GM21717 (cell line): ENCODE results near the gene RGP1.

Experiments
- ATAC-seq: cut with Tn5 transposase; IDR thresholded peaks from one replicate; pipeline ENCODE4 v1.9.1; 2021; ENCODE audit warnings: mild to moderate bottlenecking, moderate library complexity; ENCODE audit not compliant: unreplicated experiment

RGP1 gene

GRCh38 chr9:35771075-35771433, 22.0 kb downstream of the RGP1 start:
- no peak for ATAC-seq

DNA sequence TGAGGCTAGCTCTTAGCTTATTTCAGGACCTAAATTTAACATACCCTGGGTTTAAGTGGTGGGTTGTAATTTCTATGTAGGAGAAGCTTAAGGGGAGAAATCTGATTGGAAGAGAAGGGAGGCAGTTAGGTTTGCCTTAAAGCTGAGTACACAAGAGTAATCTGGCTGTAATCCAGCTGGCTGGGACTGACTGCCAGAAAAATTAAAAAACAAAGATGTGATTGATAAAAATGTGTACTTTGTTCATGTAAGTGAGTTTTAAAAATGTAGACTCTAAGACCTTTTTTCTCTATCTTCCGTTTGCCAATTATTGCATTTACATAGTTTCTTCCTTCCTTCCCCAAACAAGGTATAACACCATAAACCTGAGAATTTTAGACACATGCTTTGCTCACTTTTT, 22.4 kb downstream of the RGP1 start:
- ATAC-seq: no peak

DNA sequence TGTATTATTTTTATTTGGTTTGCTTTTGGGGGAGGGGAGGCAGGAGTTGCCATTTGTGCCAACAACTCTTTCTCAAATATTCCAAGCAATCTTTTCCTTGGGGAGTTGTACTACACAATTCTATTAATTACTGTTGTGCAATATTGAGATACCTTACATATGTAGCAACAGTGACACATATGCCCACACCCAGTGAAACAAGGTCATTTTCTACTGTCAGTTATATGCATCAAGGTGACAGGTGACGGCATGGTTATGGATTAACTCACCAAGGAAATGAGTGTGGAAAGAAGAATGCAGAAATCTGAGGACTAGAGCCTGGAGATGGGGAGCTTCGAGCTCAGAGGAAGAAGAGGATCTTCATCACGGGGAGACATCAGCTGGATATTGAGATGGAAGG, 22.9 kb downstream of the RGP1 start:
- ATAC-seq: no peak

GRCh38 chr9:35774907-35775635, 26.0 kb downstream of the RGP1 start:
- no peak for ATAC-seq

DNA sequence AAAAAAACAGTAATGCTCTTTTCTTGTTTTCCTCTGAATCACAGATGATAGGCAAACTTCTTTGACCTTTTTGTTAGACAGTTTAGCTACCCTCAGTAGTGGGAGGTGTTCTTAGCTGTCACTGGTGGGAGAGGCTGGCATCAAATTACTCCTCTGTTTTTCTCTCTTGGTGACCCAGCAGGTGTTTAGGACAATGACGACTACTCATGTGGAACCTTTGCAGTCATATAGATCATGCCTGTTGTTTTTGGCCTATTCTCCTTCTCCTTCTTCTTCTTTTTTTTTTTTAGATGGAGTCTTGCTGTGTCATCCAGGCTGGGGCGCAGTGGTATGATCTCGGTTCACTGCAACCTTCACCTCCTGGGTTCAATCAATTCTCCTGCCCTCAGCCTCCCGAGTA, 26.9 kb downstream of the RGP1 start:
- no peak for ATAC-seq

- ATAC-seq: no peak
Measured at GRCh38 chr9:35778496-35778895, 29.4 kb downstream of the RGP1 start.

- no peak for ATAC-seq
Measured at GRCh38 chr9:35781066-35781465, 32.0 kb downstream of the RGP1 start.

- ATAC-seq: no peak
Measured at GRCh38 chr9:35783418-35783817, 34.3 kb downstream of the RGP1 start.

- no peak for ATAC-seq
Measured at GRCh38 chr9:35789541-35789940, 40.5 kb downstream of the RGP1 start.

GRCh38 chr9:35790025-35790384, 40.9 kb downstream of the RGP1 start:
- ATAC-seq: no peak

DNA sequence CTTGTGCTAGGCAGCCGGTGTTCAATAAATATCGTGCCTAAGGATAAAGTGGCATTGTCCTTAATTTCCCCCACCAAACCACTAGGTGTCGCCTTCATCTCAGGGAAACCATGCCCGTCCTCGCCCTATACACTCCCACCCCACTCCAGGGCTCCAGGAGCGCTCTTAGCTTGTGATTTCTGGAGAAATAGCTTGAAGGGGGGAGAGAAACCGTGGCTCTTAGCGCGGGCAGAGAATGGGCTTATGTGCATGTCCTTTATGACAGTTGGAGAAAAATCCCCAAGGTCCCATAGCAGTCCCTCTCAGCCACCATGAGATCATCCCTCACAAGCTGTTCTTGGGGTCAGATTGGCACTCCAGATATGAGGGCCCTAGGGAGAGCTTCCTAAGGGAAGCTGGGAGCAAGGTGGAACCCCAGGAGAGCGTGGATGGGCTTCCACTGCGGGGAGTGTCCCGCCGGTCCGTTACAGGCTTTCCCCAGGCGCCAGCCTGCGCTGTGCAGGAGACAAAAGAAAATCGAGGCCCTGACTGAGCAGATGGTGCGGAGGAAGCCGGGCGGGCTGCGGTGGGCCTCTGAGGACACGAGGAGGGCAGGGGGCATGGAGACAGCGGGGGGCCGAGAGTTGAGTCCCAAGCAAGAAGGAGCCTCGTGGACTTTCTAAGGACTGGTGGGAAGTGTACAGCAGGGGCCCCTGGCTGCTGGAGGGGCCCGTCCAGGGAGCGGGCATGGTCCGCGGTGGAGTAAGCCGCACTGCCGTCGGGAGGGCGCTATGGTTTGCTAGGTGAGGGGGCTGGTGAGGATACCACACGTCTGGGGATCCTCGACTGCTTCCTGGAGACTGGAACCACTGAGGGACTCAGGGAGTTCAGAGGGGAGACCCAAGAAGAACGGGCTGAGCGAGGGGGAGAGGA, 41.6 kb downstream of the RGP1 start:
- no peak for ATAC-seq

DNA sequence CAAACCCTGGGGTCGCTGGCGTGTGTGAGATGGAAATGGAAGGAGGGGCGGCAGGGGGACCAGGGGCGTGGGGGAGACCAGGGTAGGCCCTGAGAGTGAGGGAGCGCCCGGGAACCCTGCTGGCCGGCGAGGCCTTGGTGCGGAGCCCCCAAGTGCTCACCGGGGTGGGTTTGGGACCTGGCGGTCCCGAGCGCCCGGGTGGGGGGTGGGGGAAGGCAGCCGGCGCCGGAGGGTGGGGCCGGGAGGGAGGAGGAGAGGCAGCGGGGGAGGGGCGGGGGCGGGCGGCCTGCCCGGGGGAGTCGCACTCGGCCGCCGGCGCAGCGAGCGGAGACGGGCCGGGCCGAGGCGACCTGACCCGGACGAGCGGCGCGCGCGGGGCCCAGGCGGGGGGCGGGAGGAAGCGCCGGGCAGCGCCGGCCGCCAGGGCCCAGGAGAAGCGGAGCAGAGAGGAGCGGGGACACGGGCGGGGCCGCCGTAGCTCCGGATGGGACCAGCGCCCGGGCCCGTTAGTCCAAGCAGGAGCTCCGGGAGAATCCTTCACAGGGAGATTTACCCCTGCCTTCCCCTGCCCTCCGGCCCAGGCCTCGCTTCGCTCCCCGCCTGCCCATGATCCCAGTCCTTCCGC, 42.3 kb downstream of the RGP1 start, which contains the start of gene NPR2:
Gene NPR2 (plus strand): TSS at position 295 of the 625 bp plus-strand sequence. CDS start 818 bp downstream, outside the sequence.
- ATAC-seq: no peak

- ATAC-seq: no peak
Measured at GRCh38 chr9:35792024-35792813, 43.1 kb downstream of the RGP1 start.

DNA sequence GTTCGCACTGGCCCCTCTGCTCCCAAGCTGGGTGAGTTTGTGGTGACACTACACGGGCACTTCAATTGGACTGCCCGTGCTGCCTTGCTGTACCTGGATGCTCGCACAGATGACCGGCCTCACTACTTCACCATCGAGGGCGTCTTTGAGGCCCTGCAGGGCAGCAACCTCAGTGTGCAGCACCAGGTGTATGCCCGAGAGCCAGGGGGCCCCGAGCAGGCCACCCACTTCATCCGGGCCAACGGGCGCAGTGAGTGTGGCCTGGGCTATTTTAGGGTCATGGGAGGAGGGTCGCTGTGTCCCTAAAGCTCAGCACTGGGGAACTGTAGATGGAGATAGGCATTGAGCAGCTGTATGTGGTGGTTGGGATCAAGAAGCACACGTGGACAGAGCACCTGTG, 43.7 kb downstream of the RGP1 start:
- no peak for ATAC-seq

DNA sequence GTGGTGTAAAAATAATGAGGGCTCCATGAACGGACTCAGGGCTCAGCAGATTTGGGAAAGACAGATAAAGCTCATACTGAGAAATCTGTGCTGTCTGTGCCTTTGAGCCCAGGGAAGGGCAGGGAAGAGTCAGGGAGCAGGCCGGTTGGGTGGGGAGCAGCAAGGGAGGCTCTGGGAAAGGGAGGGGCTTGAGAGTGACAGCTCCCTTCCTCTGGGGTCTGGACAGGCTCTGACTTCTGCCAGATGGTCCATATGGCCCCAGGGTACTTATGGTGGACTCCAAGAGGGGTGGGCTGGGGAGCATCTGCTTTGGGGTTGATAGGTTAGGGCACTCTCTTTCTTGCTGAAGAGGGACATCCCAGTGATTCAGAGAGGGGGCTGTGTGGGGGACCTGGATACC, 44.4 kb downstream of the RGP1 start:
- ATAC-seq: no peak

- no peak for ATAC-seq
Measured at GRCh38 chr9:35795695-35796094, 46.6 kb downstream of the RGP1 start.

- ATAC-seq: no peak
Measured at GRCh38 chr9:35797311-35798109, 48.4 kb downstream of the RGP1 start.

DNA sequence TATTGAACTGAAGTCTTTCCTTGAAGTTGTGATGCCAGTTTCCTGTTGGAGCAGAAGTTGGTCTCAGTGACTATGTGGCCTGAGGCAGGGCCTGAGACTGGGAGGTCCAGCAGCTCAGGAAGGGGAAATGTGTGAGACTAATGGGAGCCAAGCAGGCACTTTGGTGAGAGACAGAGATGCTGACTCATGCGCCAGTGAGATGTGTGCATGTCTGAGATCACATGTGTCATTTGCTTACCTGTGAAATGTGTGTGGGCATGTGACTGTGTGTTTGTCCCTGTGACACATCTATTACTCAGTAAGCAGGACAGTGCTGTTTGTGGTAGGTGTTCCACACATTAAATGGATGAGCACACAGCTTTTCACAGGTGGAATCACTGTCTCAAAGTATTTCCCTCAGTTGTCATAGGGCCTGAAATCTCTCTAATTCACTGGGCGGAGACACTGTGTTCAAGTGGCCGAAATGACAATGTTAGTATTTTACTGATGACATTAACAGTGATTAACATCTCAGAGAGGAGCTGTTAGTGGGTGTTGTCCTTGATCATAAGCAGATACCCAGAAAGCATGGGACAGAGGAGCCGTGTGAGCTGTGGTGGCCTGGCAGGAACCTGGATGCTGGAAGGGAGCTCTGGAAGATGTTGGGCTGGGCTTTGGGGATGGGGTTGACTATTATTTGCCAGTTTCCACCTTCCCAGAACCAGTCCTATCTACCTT, 49.7 kb downstream of the RGP1 start:
- ATAC-seq: no peak

DNA sequence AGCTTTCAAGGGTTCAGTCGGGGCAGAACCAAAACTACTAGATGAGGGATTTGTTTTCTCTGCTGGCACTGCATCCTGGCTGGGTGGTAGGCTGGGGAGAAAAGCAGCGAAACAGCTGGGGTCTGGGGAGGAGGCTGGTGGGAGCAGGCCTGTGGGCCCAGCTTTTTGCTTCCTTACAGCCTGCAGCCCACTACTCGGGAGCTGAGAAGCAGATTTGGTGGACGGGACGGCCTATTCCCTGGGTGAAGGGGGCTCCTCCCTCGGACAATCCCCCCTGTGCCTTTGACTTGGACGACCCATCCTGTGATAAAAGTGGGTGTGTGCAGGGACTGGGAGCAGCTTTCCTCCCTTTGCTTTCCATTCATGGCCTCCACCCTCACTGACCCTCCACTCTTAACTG, 51.4 kb downstream of the RGP1 start:
- ATAC-seq: no peak
